Suprapubic skin (tissue), 4 donors: ENCODE results near the gene MLX.

Experiments
- CTCF ChIP-seq, 2 donors: fragments of 200-600 bp in 1 of 2; fragments of 450-650 bp in 1 of 2; sonication (generic) in 1 of 2; IDR thresholded peaks; one replicate each; pipeline ENCODE4 v1.5.1; 2016 to 2019; ENCODE audit warnings: antibody characterized with exemption in 2 of 2, mild to moderate bottlenecking in 1 of 2, moderate library complexity in 1 of 2
- EP300 ChIP-seq: sonication (generic); formaldehyde crosslinking; IDR thresholded peaks from one replicate; pipeline ENCODE4 v1.6.1; 2017; ENCODE audit warnings: antibody characterized with exemption
- POLR2AphosphoS5 ChIP-seq, 3 donors: sonication (generic); formaldehyde crosslinking; IDR thresholded peaks; one replicate each; pipeline ENCODE4 v1.6.1; 2017; ENCODE audit warnings: antibody characterized with exemption in 3 of 3

- TF ChIP-seq EP300 (no peak), CTCF (IDR thresholded peaks at IDR 0.05) (no peak), POLR2AphosphoS5 (IDR thresholded peaks at IDR 0.05) (no peak)
Observed at GRCh38 chr17:42520540-42520951, 46.4 kb upstream of the MLX start.
